Measurements from ENCODE around the gene AMZ1.

The AMZ1 gene

GRCh38 chr7:2724453-2725177 is 36.6 kb downstream of the AMZ1 start:
- TF ChIP-seq POLR2AphosphoS5 (IDR thresholded peaks at IDR 0.05; ENCODE audit: low read depth, low read length) (no peak), REST (IDR thresholded peaks at IDR 0.05; ENCODE audit: insufficient read depth in 1 of 2, low read depth in 2 of 2, low read length in 2 of 2) (no peak), SIN3A (IDR thresholded peaks at IDR 0.05; ENCODE audit: borderline replicate concordance, insufficient read depth, low read length) (no peak), FOXP2 (optimal IDR thresholded peaks at IDR 0.05; ENCODE audit: borderline replicate concordance, extremely low read depth, extremely low read length, insufficient read depth) (no peak), TAF1 (IDR thresholded peaks at IDR 0.05; ENCODE audit: borderline replicate concordance, insufficient read depth, low read length) (no peak)

DNA sequence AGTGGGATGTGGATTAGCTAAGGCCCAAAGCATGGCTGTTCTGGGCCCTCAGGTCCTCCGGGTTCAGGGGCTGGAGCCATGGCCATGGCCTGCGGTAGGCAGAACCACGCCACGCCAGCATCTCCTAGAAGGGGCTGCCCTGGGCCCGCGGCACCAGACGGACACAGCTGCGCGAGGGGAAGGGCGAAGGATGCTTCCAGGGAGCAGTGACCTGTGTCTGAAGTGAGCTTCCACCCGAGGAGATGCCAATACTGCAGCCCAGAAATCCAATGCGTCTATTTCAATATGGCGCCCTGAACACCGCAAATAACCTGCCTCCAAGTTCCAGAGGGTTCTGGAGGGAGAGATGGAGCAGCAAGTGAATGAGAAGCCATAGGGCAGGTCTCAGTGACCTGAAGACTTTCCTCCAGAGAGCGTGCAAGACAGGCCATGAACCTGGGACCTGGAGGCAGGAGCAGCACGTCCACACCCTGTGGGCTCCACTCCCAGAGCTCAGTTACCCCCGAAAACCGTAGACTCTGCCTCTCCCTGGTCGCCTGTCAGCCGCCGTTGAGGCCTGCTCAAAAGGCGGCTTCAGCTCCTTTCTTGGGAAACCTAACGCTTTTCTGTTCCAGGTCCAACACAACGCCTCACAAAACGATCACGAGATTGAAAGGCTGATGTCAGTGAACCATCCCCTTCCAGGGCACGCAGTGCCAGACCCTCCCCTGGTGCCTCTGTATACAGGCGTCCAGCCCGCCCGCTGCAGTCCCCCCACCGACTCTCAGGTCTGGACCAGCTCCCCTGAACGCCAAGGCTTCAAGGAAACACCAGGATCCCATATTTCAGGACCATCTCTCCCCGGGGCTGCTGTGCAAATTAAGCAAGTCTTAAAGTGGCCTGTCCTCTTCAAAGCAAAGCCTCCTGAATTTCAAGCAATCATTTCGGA is 37.4 kb downstream of the AMZ1 start:
- no peak for TF ChIP-seq FOXP2 (optimal IDR thresholded peaks at IDR 0.05; ENCODE audit: borderline replicate concordance, extremely low read depth, extremely low read length, insufficient read depth)
- TF ChIP-seq SIN3A (IDR thresholded peaks at IDR 0.05; ENCODE audit: borderline replicate concordance, insufficient read depth, low read length), result no peak
- no peak for TF ChIP-seq REST (IDR thresholded peaks at IDR 0.05; ENCODE audit: insufficient read depth in 1 of 2, low read depth in 2 of 2, low read length in 2 of 2)
- no peak for TF ChIP-seq TAF1 (IDR thresholded peaks at IDR 0.05; ENCODE audit: borderline replicate concordance, insufficient read depth, low read length)
- no peak for TF ChIP-seq POLR2AphosphoS5 (IDR thresholded peaks at IDR 0.05; ENCODE audit: low read depth, low read length)

DNA sequence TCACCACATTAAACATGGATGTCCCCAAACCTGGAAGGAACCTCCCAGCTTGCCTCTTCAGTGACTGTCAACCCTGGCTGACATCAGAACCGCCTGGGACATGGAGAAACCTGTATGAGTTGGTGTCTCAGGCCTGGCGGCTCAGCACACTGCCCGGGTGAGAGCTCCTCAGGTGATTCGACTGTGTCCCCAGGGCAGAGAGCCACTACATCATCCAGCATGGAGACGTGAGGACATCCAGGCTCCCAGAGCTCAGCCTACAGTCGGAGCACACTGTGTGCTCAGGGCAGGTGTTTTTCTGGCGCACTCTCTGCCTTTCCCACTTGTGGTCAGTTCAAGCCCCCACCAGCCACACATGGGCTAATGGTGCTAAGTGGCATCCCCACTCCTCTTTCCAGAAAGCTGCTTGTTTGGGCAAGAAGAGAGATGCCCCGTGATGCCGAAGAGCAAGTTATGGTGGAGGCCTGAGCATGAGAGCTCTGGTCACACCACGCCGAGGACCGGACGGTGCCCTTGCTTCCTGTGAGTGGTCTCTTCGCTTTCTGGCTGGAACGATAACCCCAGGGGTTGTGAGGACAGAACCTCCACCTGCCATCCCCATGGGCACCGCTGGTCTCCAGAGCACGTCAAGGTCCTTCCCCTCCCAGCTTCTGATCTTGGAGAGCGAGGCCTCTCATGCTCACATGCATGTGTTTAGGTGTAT is 38.5 kb downstream of the AMZ1 start:
- TF ChIP-seq TAF1 (IDR thresholded peaks at IDR 0.05; ENCODE audit: borderline replicate concordance, insufficient read depth, low read length) (no peak), REST (IDR thresholded peaks at IDR 0.05; ENCODE audit: insufficient read depth in 1 of 2, low read depth in 2 of 2, low read length in 2 of 2) (no peak)

DNA sequence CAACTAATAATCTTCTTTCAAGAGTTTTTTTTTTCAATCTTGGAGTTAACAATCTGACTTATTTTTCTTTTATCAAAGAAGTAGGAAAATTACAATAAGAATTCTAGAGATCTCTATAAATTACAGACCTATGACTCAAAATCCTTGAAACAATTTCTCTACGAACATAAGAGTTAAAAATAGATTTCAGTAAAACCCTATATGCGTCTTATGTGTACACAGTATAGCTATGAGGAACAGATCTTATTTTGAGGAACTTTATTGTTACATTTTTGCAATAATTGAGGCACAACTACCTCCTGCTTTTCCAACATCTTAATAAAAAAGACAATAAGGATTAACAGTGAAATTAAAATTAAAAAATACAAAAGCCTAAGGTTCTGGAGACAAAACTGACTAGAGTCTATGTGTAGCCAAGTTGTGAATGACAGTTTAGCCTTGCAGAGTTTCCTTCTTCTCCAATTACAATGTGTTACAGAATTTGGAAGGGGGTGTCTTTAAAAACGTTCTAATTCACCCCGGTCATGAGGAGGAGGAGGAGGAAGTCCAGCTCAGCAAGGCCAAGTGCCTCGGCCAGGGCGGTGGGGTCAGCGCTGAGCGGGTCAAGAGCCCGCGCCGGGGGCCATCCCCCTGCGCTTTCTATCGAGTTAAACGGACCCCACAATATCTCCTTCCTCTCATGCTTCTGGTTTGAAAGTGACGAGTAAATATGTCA is 40.5 kb downstream of the AMZ1 start:
- TF ChIP-seq TAF1 (IDR thresholded peaks at IDR 0.05; ENCODE audit: borderline replicate concordance, insufficient read depth, low read length) (no peak), REST (IDR thresholded peaks at IDR 0.05; ENCODE audit: insufficient read depth in 1 of 2, low read depth in 2 of 2, low read length in 2 of 2) (no peak), FOXP2 (optimal IDR thresholded peaks at IDR 0.05; ENCODE audit: borderline replicate concordance, extremely low read depth, extremely low read length, insufficient read depth) (no peak), POLR2AphosphoS5 (IDR thresholded peaks at IDR 0.05; ENCODE audit: low read depth, low read length) (no peak)
